Mesendoderm (in vitro differentiated cells): ENCODE data around the gene CUL5.
"Not testable (repeated sequence)": the region's sequence is repeated elsewhere in the genome, so short reads cannot be mapped to it uniquely, and the experiment has no call there.

Experiments
- DNase-seq: peaks from one replicate; pipeline ENCODE4 v3.0.0; 2013
- H2AK5ac ChIP-seq: 2 replicates; pipeline ENCODE4 v1.6.1; 2013; ENCODE audit warnings: low read length, inconsistent platforms
- H2BK120ac ChIP-seq: 2 replicates; pipeline ENCODE4 v1.6.1; 2013; ENCODE audit warnings: low read depth, mild to moderate bottlenecking, low read length, moderate library complexity, mixed read lengths
- H2BK15ac ChIP-seq: replicated peaks from 2 replicates; pipeline ENCODE4 v1.6.1; 2013; ENCODE audit warnings: low read depth, mild to moderate bottlenecking, moderate library complexity
- H2BK5ac ChIP-seq: 2 replicates; pipeline ENCODE4 v1.6.1; 2013; ENCODE audit warnings: low read length, inconsistent platforms
- H3K18ac ChIP-seq: 2 replicates; pipeline ENCODE4 v1.6.1; 2013; ENCODE audit warnings: mild to moderate bottlenecking, low read length, mixed read lengths
- H3K23ac ChIP-seq: one replicate; pipeline ENCODE4 v1.6.1; 2013; ENCODE audit warnings: low read length
- H3K27ac ChIP-seq: 2 replicates; pipeline ENCODE4 v1.5.1; 2013; ENCODE audit warnings: low read depth, mild to moderate bottlenecking, inconsistent platforms, low read length, moderate library complexity
- H3K27me3 ChIP-seq: 2 replicates; pipeline ENCODE4 v1.6.1; 2013; ENCODE audit warnings: low read length, control low read depth, mild to moderate bottlenecking, inconsistent platforms; ENCODE audit not compliant: insufficient read depth, poor library complexity
- H3K36me3 ChIP-seq: 2 replicates; pipeline ENCODE4 v1.6.1; 2013; ENCODE audit warnings: low read length, inconsistent platforms; ENCODE audit not compliant: control insufficient read depth, insufficient read depth
- H3K4ac ChIP-seq: one replicate; pipeline ENCODE4 v1.6.1; 2013; ENCODE audit warnings: low read depth, mild to moderate bottlenecking, low read length, moderate library complexity
- H3K4me1 ChIP-seq: 2 replicates; pipeline ENCODE4 v1.6.1; 2013; ENCODE audit warnings: low read depth, low read length, inconsistent platforms; ENCODE audit not compliant: control insufficient read depth
- H3K4me2 ChIP-seq: 2 replicates; pipeline ENCODE4 v1.6.1; 2013; ENCODE audit warnings: low read length
- H3K4me3 ChIP-seq: 2 replicates; pipeline ENCODE4 v1.5.1; 2013; ENCODE audit warnings: mild to moderate bottlenecking, low read length
- H3K56ac ChIP-seq: one replicate; pipeline ENCODE4 v1.6.1; 2013; ENCODE audit warnings: low read length
- H3K79me1 ChIP-seq: 2 replicates; pipeline ENCODE4 v1.6.1; 2013; ENCODE audit warnings: low read length, inconsistent platforms
- H3K79me2 ChIP-seq: 2 replicates; pipeline ENCODE4 v1.6.1; 2013; ENCODE audit warnings: mild to moderate bottlenecking, low read length; ENCODE audit not compliant: control insufficient read depth, insufficient read depth
- H3K9ac ChIP-seq: 2 replicates; pipeline ENCODE4 v1.6.1; 2013; ENCODE audit warnings: low read length, inconsistent platforms
- H4K5ac ChIP-seq: one replicate; pipeline ENCODE4 v1.6.1; 2013; ENCODE audit warnings: low read length
- H4K8ac ChIP-seq: one replicate; pipeline ENCODE4 v1.6.1; 2013; ENCODE audit warnings: low read depth, mild to moderate bottlenecking, control low read depth, low read length, moderate library complexity
- WGBS: extraction: QIAGEN DNeasy Blood & Tissue Kit; methylation state at CpG from one replicate; pipeline ENCODE4 v1.1.7; 2013; ENCODE audit warnings: low lambda C conversion rate, missing lambda C conversion rate; ENCODE audit not compliant: insufficient coverage; ENCODE audit errors: extremely low coverage; 5-methylcytosine and 5-hydroxymethylcytosine counted together

CUL5 gene

GRCh38 chr11:108115500-108116140, 106.9 kb downstream of the CUL5 start:
- Histone ChIP-seq H3K9ac (no peak overlapping the region), H3K79me2 (no peaks in the 10 kb centered on the region), H4K5ac (no peak overlapping the region), H3K79me1 (no peaks in the 10 kb centered on the region), H3K4me2 (no peak overlapping the region), H3K4me3 (no peak overlapping the region), H3K18ac (no peak overlapping the region), H3K23ac (no peak overlapping the region), H3K27me3 (no peaks in the 10 kb centered on the region), H2AK5ac (no peak overlapping the region), H3K56ac (no peak overlapping the region), H3K36me3 (no peaks in the 10 kb centered on the region), H3K27ac (no peak overlapping the region), H4K8ac (no peak overlapping the region), H2BK120ac (no peak overlapping the region), H3K4ac (no peak overlapping the region), H2BK15ac (no peak overlapping the region), H3K4me1 (no peaks in the 10 kb centered on the region), H2BK5ac (no peak overlapping the region)
- no CpG with 5 or more reads among the region's 5 CpGs for WGBS
- peak; percentile 22 for DNase-seq

DNA sequence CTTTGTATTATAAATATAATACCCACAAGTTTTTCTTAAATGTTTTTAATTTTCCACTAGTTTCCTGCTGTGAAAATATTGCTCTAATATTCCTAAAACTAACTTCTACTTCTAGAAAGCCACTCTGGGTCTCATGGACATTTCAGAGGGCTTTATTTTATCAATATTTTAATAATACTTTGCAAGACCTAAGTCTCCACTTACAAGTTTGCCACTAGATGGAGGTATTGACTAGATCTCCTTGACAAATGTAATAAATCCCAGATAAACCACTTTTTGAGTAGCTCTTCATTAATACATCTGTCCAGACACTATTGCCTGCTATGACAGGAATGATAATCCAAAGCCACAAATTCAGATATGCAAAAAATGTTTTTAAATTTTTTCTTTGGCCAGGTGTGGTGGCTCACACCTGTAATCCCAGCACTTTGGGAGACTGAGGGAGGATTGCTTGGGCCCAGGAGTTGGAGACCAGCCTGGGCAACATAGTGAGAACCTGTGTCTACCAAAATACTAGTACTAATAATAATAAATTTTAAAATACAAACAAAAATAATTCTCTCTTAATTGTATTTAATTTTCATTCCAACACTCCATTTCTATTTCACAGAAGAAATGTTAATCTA, 109.2 kb downstream of the CUL5 start:
- Histone ChIP-seq H3K9ac (no peak overlapping the region), H3K4me1 (no peaks in the 10 kb centered on the region), H3K36me3 (no peaks in the 10 kb centered on the region), H3K56ac (no peak overlapping the region), H3K18ac (no peak overlapping the region), H3K79me1 (no peaks in the 10 kb centered on the region), H2AK5ac (no peak overlapping the region), H3K27me3 (no peaks in the 10 kb centered on the region), H3K23ac (no peak overlapping the region), H4K5ac (no peak overlapping the region), H3K4me3 (no peak overlapping the region), H3K27ac (no peak overlapping the region), H3K4ac (no peak overlapping the region), H3K79me2 (no peaks in the 10 kb centered on the region), H2BK15ac (no peak overlapping the region), H2BK120ac (no peak overlapping the region), H2BK5ac (no peak overlapping the region), H4K8ac (no peak overlapping the region), H3K4me2 (no peak overlapping the region)
- DNase-seq, result peak; percentile 44

- H3K27me3 ChIP-seq, H4K5ac ChIP-seq, H3K18ac ChIP-seq, H3K4me3 ChIP-seq, H2BK15ac ChIP-seq, H3K9ac ChIP-seq, H3K36me3 ChIP-seq, H3K4me1 ChIP-seq, H3K27ac ChIP-seq, H3K4ac ChIP-seq, H2BK120ac ChIP-seq, H3K79me1 ChIP-seq, H2AK5ac ChIP-seq, H4K8ac ChIP-seq, H3K23ac ChIP-seq, H3K79me2 ChIP-seq, H2BK5ac ChIP-seq: not testable (repeated sequence)
- DNase-seq, result peak; percentile 5
- Histone ChIP-seq H3K4me2 (peak overlapping the region; percentile 30), H3K56ac (peak overlapping the region; percentile 42)
- WGBS, result no CpG with 5 or more reads among the region's 7 CpGs
Observed at GRCh38 chr11:108120936-108121273, 112.2 kb downstream of the CUL5 start.

DNA sequence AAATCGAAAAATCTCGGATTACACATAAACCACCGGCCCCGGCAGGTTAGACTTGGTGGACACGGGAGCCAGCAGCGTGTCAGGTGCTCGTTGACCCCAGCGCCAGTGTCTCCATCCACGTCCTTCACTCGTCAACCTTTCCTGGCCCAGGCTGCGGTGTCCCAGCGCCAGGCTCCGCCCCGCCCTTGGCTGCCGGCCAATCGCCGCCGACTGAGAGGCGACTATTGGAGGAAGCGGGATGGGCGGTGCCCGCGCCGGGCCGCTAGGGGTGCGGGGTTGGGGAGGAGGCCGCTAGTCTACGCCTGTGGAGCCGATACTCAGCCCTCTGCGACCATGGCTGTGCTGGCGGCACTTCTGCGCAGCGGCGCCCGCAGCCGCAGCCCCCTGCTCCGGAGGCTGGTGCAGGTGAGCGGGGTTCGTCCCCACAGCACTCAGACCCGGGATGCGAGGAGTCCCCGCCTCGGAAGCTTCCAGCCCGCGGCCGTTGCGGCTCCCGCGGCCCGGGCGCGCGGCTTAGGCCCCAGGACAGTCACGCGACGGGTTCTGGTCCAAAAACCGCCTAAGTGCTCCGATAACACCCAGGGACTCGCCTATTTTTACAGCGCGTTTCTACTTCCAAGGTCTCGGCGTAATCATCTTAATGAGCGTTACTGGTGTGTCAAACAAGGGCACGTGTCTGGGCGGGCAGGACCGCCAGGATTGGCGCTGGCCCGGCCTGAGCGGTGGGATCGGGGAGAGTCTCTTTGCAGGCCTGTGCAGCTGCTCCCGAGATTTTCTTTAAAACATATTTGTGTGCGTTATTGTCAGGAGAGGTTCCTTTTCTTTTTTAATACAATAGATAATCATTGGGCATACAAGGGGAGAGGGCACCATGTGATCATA, 112.8 kb downstream of the CUL5 start, which contains the start of gene ACAT1:
ACAT1 (plus strand) TSS at position 294 of the 882 bp plus-strand sequence; CDS start at position 334, 40 bp downstream.
- H3K4me1 ChIP-seq, result no peaks in the 10 kb centered on the region
- H2BK120ac ChIP-seq, result no peak within 1 kb of the TSS
- H3K36me3 ChIP-seq, result no peaks in the 10 kb centered on the region
- no peak within 1 kb of the TSS for H3K27ac ChIP-seq
- H3K23ac ChIP-seq, result no peak within 1 kb of the TSS
- no peaks in the 10 kb centered on the region for H3K27me3 ChIP-seq
- WGBS, result no CpG with 5 or more reads among the region's 73 CpGs
- no peak within 1 kb of the TSS for H3K4ac ChIP-seq
- no peak within 1 kb of the TSS for H2AK5ac ChIP-seq
- DNase-seq, result peak; percentile 94
- no peak within 1 kb of the TSS for H2BK15ac ChIP-seq
- peak within 1 kb of the TSS; percentile 77 for H3K4me2 ChIP-seq
- no peak within 1 kb of the TSS for H2BK5ac ChIP-seq
- H3K18ac ChIP-seq, result no peak within 1 kb of the TSS
- peak within 1 kb of the TSS; percentile 93 for H3K56ac ChIP-seq
- H3K4me3 ChIP-seq, result peak within 1 kb of the TSS; percentile 76
- no peak within 1 kb of the TSS for H4K8ac ChIP-seq
- peak within 1 kb of the TSS; percentile 85 for H3K9ac ChIP-seq
- no peaks in the 10 kb centered on the region for H3K79me2 ChIP-seq
- no peaks in the 10 kb centered on the region for H3K79me1 ChIP-seq
- H4K5ac ChIP-seq, result no peak within 1 kb of the TSS

DNA sequence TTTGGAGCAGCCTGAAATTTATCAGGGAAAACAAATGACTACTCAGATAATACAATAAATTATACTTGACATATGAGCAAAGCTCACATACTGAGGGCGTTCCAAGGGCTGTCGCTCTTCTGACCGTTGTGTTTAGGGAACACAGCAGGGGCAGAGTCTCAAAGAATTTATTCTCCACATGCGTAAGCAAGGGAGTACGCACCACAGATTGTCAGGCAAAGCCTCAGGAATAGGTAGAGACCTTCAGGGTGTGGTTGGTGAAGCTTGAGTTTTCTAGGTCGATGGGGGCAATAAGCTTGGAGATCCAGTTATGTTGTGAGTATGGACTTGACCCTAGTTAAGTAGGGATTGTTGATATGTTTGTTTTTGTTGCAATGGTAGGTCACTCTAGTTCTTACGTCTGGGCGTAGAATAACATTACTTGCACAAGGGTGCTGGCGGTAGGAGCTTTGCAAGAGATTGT, 113.5 kb downstream of the CUL5 start:
- Histone ChIP-seq H3K27me3 (no peaks in the 10 kb centered on the region), H4K8ac (no peak overlapping the region), H2BK15ac (no peak overlapping the region), H2BK5ac (no peak overlapping the region), H3K4me2 (peak overlapping the region; percentile 54), H3K4me1 (no peaks in the 10 kb centered on the region), H3K79me2 (no peaks in the 10 kb centered on the region), H4K5ac (no peak overlapping the region), H3K36me3 (no peaks in the 10 kb centered on the region), H3K23ac (no peak overlapping the region), H3K27ac (no peak overlapping the region), H3K9ac (peak overlapping the region; percentile 16), H3K4ac (no peak overlapping the region), H2BK120ac (no peak overlapping the region), H2AK5ac (no peak overlapping the region), H3K56ac (no peak overlapping the region), H3K18ac (no peak overlapping the region), H3K79me1 (no peaks in the 10 kb centered on the region), H3K4me3 (no peak overlapping the region)
- peak; percentile 18 for DNase-seq
- no CpG with 5 or more reads among the region's 9 CpGs for WGBS
